Subcutaneous adipose tissue (tissue), 4 donors: ENCODE data around the gene PCSK6. TPM values are rescaled to one million over a fixed set of nuclear protein-coding genes. Genes with fewer than 3 reads are reported as not detected.

Source experiments
- CTCF ChIP-seq: fragments of 450-650 bp; IDR thresholded peaks from one replicate; pipeline ENCODE4 v1.5.1; 2016; ENCODE audit warnings: low read depth, mild to moderate bottlenecking, control low read depth, antibody characterized with exemption, moderate library complexity
- total RNA-seq, 4 donors: library from RNA; depleted of rRNA; stranded (reverse); fragments of >200 nt; gene quantifications; one replicate each; pipeline ENCODE4 v1.1.0, GENCODE V29; 2016

The PCSK6 gene
- total RNA-seq, 4 donors from 2014 or later: 4.4 to 8.7 (median 5.9) TPM

GRCh38 chr15:101420232-101420631, 69.3 kb downstream of the PCSK6 start:
- no peak for TF ChIP-seq CTCF

DNA sequence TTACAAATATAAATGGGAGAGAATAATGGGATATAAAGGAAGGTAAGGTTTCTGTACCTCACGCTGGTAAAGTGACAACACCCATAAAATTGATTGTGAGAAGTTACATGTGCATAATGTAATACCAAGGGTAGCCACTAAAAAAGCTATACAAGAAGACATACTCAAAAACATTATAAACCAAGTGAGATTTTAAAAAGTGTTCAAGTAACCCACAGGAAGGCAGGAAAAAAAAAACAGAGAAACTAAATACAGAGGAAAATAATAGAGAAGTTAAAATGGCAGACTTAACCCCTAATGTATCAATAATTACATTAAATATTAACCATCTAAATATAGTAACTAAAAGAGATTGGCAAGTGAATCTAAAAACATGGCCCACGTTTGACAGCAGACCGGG, 76.3 kb downstream of the PCSK6 start:
- no peak for TF ChIP-seq CTCF

DNA sequence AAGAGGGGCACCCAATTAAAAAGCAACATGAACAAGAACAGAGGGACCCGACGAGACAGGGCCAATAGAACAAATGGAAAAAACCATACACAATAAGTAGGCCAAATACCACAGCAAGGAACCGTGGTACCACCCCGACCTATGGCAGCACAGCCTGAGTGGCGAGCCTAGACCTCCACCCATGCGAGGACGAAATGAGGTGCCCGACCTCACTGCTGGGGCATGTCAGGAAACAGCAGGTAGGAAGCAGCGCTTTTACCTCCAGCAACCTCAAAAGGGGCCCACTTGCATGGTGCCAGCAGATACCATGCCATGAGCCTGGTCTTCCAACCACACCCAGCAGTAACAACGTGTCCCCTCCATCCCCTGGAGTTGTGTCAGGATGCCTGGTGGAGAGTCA, 77.9 kb downstream of the PCSK6 start:
- no peak for TF ChIP-seq CTCF

DNA sequence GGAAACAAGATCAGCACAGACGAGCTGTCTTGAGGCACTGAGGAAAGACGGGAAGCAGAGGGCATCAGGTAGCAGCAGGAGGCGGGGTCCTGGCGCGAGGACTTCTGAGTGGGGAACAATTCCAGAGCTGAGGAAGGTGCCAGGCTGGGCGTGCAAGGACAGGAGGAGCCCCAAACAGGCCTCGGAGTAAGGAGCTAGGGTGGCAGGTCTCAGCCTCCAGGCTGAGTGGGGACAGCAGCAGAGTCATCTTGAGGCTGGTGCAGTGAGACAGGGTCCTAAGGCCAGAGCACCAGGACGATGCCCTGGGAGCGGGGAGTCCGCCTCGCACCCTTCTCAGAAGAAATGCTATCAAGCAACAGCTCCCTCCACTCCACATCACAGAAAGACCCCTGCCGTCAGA, 78.4 kb downstream of the PCSK6 start:
- TF ChIP-seq CTCF: no peak

GRCh38 chr15:101410612-101411011, 78.9 kb downstream of the PCSK6 start:
- TF ChIP-seq CTCF: no peak

DNA sequence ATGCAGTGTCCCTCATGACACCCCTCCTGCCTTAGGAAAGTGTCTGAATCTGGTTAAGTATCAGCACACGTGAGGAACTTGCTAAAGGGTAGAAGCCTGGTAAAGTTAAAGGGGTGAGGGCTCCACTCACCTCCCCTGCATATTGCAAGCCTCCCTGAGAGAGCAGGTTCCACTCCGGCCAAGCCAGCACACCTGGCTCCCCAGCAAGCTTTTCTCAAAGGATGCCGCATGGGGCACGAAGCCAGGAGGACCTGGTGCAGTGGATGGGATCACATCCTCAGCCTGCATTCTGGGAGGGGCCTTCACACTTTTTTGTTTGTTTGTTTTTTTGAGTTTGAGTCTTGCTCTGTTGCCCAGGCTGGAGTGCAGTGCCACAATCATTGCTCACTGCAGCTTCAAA, 79.9 kb downstream of the PCSK6 start:
- TF ChIP-seq CTCF: no peak

GRCh38 chr15:101407966-101408775, 81.3 kb downstream of the PCSK6 start:
- TF ChIP-seq CTCF: no peak
